PFSK-1 (cell line): Measurements from ENCODE around the gene METTL25B.

Experiments
- FOXP2 ChIP-seq: optimal IDR thresholded peaks from 2 replicates; pipeline ENCODE3; 2011; ENCODE audit warnings: borderline replicate concordance, control low read depth, inconsistent platforms; ENCODE audit not compliant: insufficient read depth; ENCODE audit errors: extremely low read length, extremely low read depth
- POLR2AphosphoS5 ChIP-seq: IDR thresholded peaks from 2 replicates; pipeline ENCODE4 v1.6.1; 2012; ENCODE audit warnings: low read depth, mild to moderate bottlenecking, control low read depth, low read length, moderate library complexity
- SIN3A ChIP-seq: IDR thresholded peaks from 2 replicates; pipeline ENCODE4 v1.6.1; 2012; ENCODE audit warnings: mild to moderate bottlenecking, low read length, moderate library complexity, borderline replicate concordance; ENCODE audit not compliant: insufficient read depth
- TAF1 ChIP-seq: IDR thresholded peaks from 2 replicates; pipeline ENCODE4 v1.6.1; 2012; ENCODE audit warnings: low read length, control low read depth, borderline replicate concordance; ENCODE audit not compliant: insufficient read depth
- TF ChIP-seq, protein P1 (sequence below), 2 experiments: IDR thresholded peaks; 2 replicates each; pipeline versions ENCODE4 v1.6.1 to v1.8.0; 2011 to 2012; ENCODE audit warnings: low read depth in 2 of 2, low read length in 2 of 2, control low read depth in 1 of 2, inconsistent platforms in 1 of 2, mild to moderate bottlenecking in 1 of 2, moderate library complexity in 1 of 2; ENCODE audit not compliant: insufficient read depth in 1 of 2

Gene METTL25B

DNA sequence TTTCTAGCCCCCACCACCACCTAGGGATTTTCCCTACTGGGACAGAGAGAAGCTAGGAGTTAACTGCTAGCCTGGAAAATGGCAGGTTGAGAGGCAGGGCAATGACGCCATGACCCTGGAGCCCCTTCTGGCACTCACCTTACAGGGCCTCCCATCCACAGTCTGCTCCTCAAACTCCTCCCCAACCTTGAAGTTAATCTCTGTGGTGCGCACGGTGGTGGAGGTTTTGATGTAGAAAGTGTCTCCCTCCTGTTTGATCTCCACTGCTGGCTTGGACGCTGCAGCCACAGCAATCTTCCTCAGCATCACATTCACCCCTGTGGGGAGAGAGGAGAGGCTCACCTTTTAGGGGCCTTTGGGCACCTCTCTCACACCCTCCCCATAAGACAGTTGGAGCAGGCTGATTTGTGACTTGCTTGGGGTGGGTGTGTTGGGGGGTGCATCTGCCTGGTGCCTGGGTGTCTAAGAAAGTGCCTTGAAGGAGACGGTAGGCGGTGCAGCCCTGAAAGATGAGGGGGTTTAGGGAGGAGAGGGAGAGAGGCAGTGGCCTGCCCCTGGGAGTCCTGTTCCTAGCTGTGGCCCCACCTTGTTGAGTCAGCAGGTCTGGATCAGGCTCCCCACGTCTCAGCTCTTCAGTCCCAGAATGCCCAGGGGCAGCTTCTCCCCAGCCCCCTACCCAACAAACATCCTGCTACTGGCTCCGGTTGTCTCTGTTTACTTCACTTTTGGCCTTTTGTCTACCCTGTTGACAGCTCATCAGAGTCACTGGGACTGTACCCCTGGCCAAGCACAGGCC is 27.3 kb upstream of the METTL25B start:
- TF ChIP-seq TAF1: no peak
- no peak for TF ChIP-seq POLR2AphosphoS5
- TF ChIP-seq SIN3A: no peak
- TF ChIP-seq FOXP2: no peak
- TF ChIP-seq, protein P1, sequence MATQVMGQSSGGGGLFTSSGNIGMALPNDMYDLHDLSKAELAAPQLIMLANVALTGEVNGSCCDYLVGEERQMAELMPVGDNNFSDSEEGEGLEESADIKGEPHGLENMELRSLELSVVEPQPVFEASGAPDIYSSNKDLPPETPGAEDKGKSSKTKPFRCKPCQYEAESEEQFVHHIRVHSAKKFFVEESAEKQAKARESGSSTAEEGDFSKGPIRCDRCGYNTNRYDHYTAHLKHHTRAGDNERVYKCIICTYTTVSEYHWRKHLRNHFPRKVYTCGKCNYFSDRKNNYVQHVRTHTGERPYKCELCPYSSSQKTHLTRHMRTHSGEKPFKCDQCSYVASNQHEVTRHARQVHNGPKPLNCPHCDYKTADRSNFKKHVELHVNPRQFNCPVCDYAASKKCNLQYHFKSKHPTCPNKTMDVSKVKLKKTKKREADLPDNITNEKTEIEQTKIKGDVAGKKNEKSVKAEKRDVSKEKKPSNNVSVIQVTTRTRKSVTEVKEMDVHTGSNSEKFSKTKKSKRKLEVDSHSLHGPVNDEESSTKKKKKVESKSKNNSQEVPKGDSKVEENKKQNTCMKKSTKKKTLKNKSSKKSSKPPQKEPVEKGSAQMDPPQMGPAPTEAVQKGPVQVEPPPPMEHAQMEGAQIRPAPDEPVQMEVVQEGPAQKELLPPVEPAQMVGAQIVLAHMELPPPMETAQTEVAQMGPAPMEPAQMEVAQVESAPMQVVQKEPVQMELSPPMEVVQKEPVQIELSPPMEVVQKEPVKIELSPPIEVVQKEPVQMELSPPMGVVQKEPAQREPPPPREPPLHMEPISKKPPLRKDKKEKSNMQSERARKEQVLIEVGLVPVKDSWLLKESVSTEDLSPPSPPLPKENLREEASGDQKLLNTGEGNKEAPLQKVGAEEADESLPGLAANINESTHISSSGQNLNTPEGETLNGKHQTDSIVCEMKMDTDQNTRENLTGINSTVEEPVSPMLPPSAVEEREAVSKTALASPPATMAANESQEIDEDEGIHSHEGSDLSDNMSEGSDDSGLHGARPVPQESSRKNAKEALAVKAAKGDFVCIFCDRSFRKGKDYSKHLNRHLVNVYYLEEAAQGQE (IDR thresholded peaks at IDR 0.05; ENCODE audit: insufficient read depth in 1 of 2, low read depth in 2 of 2, low read length in 2 of 2): no peak

DNA sequence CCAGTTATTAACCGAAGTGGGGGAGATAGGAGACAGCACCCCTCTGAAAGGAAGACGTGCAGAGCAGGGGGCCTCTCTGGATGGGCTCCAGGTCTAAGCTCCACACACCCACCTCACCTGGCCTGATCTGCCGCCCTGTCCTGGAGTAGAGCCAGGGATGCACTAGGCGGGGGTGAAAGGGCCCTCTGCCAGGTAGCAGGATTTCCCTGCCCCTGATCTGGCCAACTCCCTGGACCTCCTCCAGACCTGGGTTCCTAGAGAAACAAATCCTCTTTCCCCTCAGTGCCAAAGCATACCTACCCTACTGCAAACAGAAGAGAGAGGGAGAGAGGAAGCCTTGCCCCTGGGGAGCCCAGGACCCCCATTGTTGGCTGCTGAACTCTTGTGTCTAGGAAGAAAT is 24.9 kb upstream of the METTL25B start:
- TF ChIP-seq SIN3A (no peak), FOXP2 (no peak), POLR2AphosphoS5 (no peak), TAF1 (no peak)
- TF ChIP-seq, protein P1 (IDR thresholded peaks at IDR 0.05; ENCODE audit: insufficient read depth in 1 of 2, low read depth in 2 of 2, low read length in 2 of 2): no peak

DNA sequence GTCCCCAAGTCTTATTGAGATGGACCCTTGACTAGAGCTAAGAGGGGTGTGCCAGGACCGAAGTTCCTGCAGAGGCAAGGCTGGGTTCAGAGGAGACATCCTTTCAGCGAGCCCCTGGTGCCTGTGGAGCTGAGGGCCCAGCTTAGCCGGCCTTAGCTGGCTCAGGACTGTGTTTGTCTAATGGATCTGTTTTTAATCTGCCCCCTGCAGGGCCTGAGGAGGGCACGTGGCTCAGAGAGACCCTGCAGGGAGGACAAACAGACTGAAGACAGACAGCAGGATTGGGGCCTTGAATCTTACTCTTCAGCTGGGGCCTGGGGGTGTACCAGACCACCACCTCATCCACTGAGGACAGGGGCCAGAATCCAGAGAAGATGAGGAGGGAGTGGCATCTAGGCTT is 24.5 kb upstream of the METTL25B start:
- TF ChIP-seq SIN3A (no peak), TAF1 (no peak), POLR2AphosphoS5 (no peak), FOXP2 (no peak)
- TF ChIP-seq, protein P1 (IDR thresholded peaks at IDR 0.05; ENCODE audit: insufficient read depth in 1 of 2, low read depth in 2 of 2, low read length in 2 of 2): no peak

DNA sequence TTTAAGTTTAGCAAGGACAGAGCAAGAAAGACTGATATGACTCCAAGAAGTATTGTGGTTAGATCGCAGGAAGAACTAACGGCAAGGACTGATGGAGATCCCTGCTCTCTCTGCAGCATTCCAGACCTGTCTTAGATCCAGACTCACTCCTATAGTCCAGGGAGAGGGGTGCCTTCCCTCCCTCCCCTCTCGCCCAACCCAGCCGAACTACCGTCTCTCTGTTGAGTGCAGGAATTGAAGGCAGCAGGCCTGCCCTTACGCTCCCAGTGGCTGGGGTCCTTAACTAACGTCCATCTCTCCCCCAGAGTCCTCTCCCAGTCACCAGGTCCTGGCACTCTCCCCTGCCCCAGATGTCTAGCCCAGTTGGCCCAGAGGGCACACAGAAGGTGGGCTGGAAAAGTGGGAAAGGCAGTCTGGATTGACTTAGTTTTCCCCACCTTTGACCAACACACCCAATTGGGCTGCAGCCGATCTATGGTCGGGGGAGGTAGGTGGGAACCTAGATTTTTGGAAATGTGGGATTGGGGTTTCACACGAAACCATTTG is 24.0 kb upstream of the METTL25B start:
- TF ChIP-seq FOXP2: no peak

DNA sequence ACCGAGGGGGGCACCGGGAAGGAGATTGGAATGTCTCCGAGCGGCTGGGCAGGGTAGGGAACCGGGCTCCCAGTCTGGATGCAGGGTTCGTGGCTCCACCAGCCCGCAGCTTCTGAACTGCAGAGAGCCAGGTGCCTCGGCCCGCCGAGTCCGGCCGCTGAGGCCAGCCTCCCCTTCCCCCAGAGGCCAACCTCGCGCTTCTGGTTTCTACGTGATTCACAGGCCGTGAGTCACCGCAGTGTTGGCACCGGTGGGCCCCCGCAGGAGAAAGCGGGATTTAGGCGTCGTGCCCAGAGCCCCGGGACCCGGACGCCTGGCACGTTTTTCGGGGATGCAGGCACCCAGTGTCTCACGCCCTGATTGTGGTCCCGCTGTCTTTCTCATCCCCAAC is 23.3 kb upstream of the METTL25B start:
- no peak for TF ChIP-seq POLR2AphosphoS5
- TF ChIP-seq, protein P1 (IDR thresholded peaks at IDR 0.05; ENCODE audit: insufficient read depth in 1 of 2, low read depth in 2 of 2, low read length in 2 of 2): no peak
- no peak for TF ChIP-seq TAF1
- TF ChIP-seq FOXP2: no peak
